Mucosa of rectum (tissue), 2 donors: ENCODE data around the gene FUBP3.

Experiments used
- H3K27ac ChIP-seq, 2 donors: one replicate each; pipeline ENCODE4 v1.7.0; 2013; ENCODE audit warnings: inconsistent platforms in 2 of 2, low read depth in 2 of 2, low read length in 2 of 2
- H3K27me3 ChIP-seq, 2 donors: one replicate each; pipeline ENCODE4 v1.7.0; 2013; ENCODE audit warnings: low read length in 2 of 2; ENCODE audit not compliant: control insufficient read depth in 2 of 2, insufficient read depth in 2 of 2
- H3K36me3 ChIP-seq, 2 donors: one replicate each; pipeline ENCODE4 v1.7.0; 2013; ENCODE audit warnings: low read length in 2 of 2; ENCODE audit not compliant: control insufficient read depth in 2 of 2, insufficient read depth in 2 of 2
- H3K4me1 ChIP-seq, 2 donors: one replicate each; pipeline ENCODE4 v1.7.0; 2013; ENCODE audit warnings: low read length in 2 of 2, mild to moderate bottlenecking in 1 of 2; ENCODE audit not compliant: control insufficient read depth in 2 of 2, insufficient read depth in 2 of 2
- H3K4me3 ChIP-seq, 2 donors: one replicate each; pipeline ENCODE4 v1.7.0; 2013; ENCODE audit warnings: low read length in 2 of 2
- H3K9ac ChIP-seq, 2 donors: one replicate each; pipeline ENCODE4 v1.7.0; 2013; ENCODE audit warnings: low read length in 2 of 2, low read depth in 1 of 2, mild to moderate bottlenecking in 1 of 2
- H3K9me3 ChIP-seq, 2 donors: one replicate each; pipeline ENCODE4 v1.7.0; 2013; ENCODE audit warnings: low read length in 2 of 2; ENCODE audit not compliant: control insufficient read depth in 2 of 2
- donor health status: healthy.
- donor health status: Normal muscosa, but diverticular disease.

The FUBP3 gene

DNA sequence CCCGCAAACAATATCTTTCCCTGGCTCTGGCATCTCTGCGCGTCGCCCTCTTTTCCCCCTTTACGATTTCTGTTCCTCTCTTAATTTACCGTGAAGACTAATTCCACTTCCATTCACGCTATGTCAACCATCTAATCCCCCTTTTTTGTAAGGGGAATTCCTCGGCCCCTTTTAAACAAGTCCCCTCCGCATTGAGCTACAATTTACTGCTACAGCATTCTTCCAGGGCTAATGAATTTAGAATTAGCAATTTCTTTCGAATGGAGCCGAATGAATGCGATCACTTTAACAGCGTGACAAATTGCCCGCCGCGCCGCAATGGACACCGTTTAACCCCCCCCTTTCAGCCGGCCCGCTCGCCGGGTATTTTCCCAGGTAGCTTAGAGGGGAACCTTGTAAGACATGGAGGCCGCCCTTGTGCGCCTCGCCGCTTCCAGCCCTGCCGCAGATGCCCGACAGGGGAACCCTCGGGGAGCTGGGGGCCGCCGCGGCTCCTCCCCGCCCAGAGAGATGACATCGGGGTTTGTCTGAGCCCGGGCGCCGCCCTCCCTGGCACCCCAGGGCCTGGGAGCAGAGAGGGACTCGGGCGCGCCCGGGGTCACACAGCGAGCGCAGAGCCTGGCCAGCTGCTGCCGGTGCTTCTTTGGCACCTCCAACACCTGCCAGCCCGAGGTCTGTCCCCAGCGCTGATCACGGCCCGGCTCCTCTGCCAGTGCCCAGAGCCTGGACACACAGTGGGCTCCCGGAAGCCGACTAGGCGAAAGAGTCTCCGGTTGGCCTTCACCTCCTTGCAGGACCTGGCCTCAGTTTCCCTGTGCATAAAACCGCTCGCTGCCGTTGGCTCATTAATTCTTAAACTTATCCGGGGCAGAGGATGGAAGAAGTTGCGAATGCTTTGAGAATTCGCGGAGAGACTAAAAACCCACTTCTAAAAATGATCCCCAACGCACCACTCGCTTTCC, 86.3 kb downstream of the FUBP3 start:
- no peak overlapping the region for H3K27ac ChIP-seq
- no peak overlapping the region for H3K9ac ChIP-seq
- H3K4me1 ChIP-seq = peaks cover 7 to 8% of the 10 kb centered on the region in 2 donors
- no peaks in the 10 kb centered on the region for H3K9me3 ChIP-seq
- H3K27me3 ChIP-seq = peaks cover 49 to 65% of the 10 kb centered on the region in 2 donors
- no peaks in the 10 kb centered on the region for H3K36me3 ChIP-seq
- H3K4me3 ChIP-seq = no peak overlapping the region

DNA sequence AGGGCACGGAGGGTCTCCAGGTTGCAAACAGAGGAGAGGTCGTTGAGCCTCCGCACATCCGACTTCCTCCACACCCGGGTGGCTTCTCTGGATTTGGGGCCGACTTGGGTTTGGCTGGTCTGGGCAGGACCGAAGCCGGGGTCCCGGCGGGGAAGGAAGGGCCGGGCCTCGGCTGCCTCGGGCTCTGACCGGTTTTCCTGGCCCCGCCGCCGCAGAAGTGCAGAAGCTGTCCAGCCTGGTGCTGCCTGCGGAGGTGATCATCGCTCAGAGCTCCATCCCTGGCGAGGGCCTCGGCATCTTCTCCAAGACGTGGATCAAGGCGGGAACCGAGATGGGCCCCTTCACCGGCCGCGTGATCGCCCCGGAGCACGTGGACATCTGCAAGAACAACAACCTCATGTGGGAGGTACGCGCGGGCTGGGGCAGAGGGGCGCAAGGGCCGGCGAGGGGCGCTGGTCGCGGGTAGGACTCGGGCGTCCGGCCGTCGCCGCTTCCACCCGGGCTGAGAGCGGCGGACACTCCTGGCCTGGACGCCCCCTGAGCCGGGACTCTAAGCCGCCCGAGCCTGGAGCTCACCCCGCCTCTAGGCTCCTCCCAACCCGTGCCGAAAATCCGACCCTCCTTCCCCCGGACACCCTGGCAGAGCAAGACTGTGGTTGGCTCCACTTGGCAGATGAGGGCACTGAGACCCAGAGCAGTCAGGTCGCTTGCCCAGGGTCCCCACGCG, 87.2 kb downstream of the FUBP3 start:
- Histone ChIP-seq H3K36me3 (no peaks in the 10 kb centered on the region), H3K4me1 (peaks cover 5 to 8% of the 10 kb centered on the region in 2 donors), H3K27me3 (peaks cover 48 to 60% of the 10 kb centered on the region in 2 donors), H3K4me3 (no peak overlapping the region), H3K27ac (no peak overlapping the region), H3K9ac (no peak overlapping the region), H3K9me3 (no peaks in the 10 kb centered on the region)

DNA sequence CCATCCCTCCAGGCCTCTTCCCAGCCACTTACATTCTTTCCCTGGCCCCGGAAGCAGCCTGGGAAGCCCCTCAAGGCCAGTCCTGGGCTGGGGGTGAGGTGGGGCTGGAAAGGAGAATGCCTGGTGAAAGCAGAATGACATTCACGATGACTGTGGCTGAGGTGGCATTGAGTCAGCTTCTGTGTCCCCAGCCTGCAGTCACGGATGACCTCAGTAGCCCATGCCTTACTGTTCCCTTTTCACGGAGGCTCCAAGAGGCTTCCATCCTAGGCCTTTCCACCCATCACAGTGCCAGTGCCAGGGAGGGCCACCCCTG, 87.7 kb downstream of the FUBP3 start:
- Histone ChIP-seq H3K9ac (no peak overlapping the region), H3K27ac (no peak overlapping the region), H3K9me3 (no peaks in the 10 kb centered on the region), H3K36me3 (no peaks in the 10 kb centered on the region), H3K4me1 (peaks cover 3 to 5% of the 10 kb centered on the region in 2 donors), H3K4me3 (no peak overlapping the region), H3K27me3 (peaks cover 42 to 55% of the 10 kb centered on the region in 2 donors)

DNA sequence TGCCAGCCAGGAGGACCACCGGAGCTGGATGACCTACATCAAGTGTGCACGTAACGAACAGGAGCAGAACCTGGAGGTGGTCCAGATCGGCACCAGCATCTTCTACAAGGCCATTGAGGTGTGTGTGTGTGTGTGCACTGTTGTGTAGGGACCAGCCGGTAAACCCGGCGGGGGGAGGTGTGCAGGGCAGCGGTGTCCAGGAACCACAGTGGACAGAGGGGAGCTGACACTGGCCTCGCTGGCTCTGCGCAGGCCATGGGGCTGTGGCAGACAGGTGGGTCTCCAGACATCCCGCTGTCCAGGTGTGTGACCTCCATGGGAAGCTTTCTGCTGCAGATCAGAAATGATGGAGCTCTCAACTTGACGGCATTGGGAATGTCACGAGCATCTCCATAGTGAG, 88.8 kb downstream of the FUBP3 start:
- Histone ChIP-seq H3K4me3 (no peak overlapping the region), H3K9ac (no peak overlapping the region), H3K4me1 (peaks cover 2 to 4% of the 10 kb centered on the region in 2 donors), H3K9me3 (no peaks in the 10 kb centered on the region), H3K27me3 (peaks cover 31 to 44% of the 10 kb centered on the region in 2 donors), H3K36me3 (no peaks in the 10 kb centered on the region), H3K27ac (no peak overlapping the region)

DNA sequence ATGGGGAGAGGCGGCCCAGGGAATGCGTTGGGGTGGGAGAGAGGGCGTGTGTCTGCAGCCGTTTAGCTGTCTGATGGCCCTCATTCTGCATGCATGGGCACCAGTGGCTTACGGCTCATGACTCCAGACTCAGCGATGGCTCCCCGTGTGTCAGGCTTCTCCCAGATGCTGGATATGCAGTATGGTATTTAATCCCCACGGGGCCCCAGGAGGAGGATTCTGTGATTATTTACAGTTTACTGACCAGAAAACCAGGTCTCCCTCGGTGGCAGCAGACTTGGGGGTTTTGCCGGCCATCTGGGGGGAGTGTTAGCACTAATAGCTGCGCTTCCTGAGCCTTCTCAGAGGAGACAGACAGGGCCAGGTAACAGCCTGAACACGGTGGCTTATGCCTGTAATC, 89.3 kb downstream of the FUBP3 start:
- Histone ChIP-seq H3K9me3 (no peaks in the 10 kb centered on the region), H3K4me1 (peaks cover 0 to 2% of the 10 kb centered on the region in 2 donors), H3K27ac (no peak overlapping the region), H3K36me3 (no peaks in the 10 kb centered on the region), H3K9ac (no peak overlapping the region), H3K4me3 (no peak overlapping the region), H3K27me3 (peaks cover 30 to 40% of the 10 kb centered on the region in 2 donors)

DNA sequence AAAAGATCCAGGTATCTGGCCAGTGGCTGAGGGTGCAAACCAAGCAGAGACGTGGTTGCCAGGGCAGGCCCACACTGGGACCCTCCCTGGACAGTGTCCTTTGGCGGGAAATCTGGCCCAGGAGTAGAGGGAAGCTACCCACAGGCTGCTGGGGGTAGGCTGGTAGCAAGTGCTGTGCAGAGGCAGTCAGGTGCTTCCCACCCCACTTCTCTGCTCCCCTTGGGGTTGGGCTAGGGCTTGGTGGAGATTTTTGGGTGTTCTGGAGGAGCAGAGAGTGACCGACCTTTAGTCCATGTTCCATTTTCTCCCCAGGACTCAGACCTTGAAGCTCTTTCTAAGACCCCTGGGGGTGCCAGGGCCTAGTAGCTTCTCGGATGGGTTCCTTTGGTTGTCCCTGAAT, 90.6 kb downstream of the FUBP3 start:
- no peak overlapping the region for H3K4me3 ChIP-seq
- H3K9me3 ChIP-seq = no peaks in the 10 kb centered on the region
- no peaks in the 10 kb centered on the region for H3K4me1 ChIP-seq
- peaks cover 27 to 28% of the 10 kb centered on the region in 2 donors for H3K27me3 ChIP-seq
- H3K9ac ChIP-seq = no peak overlapping the region
- no peak overlapping the region for H3K27ac ChIP-seq
- H3K36me3 ChIP-seq = no peaks in the 10 kb centered on the region

DNA sequence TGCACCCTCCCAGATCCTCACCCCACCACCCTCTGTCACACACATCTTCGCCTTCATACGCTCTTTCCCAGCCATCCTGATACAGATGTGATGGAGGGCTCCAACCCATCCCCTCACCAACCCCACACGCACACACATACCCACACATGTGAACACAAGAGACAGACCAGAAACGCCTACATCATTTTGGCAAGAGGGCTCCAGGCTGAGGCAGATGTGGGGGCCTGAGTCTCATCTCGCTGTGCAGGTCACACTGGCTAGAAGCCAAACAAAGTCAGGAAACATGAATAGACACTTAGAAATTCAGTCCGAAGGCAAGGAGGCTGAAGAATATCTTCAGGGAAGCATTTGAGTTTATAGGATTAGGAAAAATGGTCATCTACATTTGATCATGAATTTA, 91.3 kb downstream of the FUBP3 start:
- Histone ChIP-seq H3K4me1 (no peaks in the 10 kb centered on the region), H3K4me3 (no peak overlapping the region), H3K27ac (no peak overlapping the region), H3K27me3 (peaks cover 25 to 27% of the 10 kb centered on the region in 2 donors), H3K9me3 (no peaks in the 10 kb centered on the region), H3K36me3 (no peaks in the 10 kb centered on the region), H3K9ac (no peak overlapping the region)

DNA sequence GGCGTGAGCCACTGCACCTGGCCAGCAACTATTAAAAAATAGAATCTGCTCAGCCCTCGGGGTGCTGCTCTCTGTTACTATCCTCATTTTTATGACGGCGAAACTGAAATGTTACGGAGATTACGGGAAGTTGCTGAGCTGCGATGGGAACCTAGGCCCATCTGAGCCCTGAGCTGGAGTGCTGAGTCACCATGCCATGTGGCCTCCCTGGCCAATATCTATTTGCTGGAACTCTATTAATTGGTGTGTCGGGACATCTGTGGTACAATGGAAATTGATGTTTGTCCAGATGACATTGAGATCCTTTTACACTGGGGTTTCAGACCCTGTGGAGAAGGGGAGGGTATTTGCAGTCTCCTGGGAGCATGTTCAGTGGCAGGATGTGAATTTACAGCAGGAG, 93.1 kb downstream of the FUBP3 start:
- peaks cover 11 to 12% of the 10 kb centered on the region in 2 donors for H3K27me3 ChIP-seq
- no peaks in the 10 kb centered on the region for H3K4me1 ChIP-seq

DNA sequence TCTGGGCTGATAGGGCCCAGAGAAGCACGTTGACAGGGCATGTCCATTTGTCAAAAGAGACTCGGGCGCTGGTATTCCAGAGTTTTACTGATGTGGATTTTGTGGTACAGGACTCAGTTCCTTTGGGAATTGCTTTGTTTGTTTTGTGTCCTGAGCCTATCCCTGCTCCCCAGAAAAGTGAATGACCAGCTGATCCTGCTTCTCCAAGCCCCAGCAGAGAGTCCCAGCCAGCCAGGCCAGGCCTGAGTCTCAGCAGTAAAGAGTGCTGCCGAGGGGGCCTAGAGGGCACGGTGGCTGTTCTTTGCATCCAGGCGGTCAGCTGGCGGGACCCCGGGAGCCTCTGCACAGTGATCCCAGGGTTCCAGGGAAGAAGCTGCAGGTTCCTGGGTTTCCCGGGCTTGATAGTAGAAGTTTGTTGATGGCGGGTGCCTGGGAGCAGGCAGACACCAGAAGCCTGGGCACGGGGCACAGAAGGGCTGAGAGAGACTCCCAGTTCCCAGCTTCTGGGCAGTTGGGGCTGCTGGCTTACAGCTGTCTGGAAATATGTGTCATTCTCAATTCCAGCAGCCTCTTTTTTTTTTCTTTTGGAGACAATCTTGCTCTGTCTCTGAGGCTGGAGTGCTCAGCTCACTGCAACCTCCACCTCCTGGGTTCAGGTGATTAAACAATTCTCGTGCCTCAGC, 93.7 kb downstream of the FUBP3 start:
- no peaks in the 10 kb centered on the region for H3K9me3 ChIP-seq
- H3K36me3 ChIP-seq = no peaks in the 10 kb centered on the region
- H3K4me1 ChIP-seq = no peaks in the 10 kb centered on the region
- H3K27ac ChIP-seq = no peak overlapping the region
- peaks cover 5 to 6% of the 10 kb centered on the region in 2 donors for H3K27me3 ChIP-seq
- H3K4me3 ChIP-seq = no peak overlapping the region
- H3K9ac ChIP-seq = no peak overlapping the region

More for the DNA sequence above, 93.1 kb downstream of the FUBP3 start:
- Histone ChIP-seq H3K36me3 (no peaks in the 10 kb centered on the region), H3K4me3 (no peak overlapping the region), H3K27ac (no peak overlapping the region), H3K9ac (no peak overlapping the region), H3K9me3 (no peaks in the 10 kb centered on the region)

DNA sequence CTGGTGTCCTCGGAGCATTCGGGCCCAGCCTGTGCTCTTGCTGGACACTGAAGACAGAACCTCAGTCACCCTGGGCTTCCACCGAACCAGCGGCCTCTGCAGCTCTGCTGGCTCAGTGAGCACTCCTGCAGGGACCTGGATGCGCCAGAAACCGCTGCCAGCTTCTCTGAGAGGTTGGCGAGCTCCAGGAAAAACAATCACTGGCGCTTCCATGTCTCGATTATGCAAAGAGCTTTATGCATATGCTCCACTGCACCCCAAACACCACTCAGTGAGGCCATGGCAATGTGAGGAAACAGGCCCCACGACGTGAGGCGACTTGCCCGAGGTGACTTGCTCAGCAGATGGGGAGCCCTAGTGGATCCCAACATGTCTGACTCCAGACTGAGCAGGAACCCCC, 96.0 kb downstream of the FUBP3 start:
- Histone ChIP-seq H3K9me3 (no peaks in the 10 kb centered on the region), H3K9ac (no peak overlapping the region), H3K4me1 (no peaks in the 10 kb centered on the region), H3K27ac (no peak overlapping the region), H3K36me3 (no peaks in the 10 kb centered on the region), H3K27me3 (no peaks in the 10 kb centered on the region), H3K4me3 (no peak overlapping the region)
